ENCODE results near the gene TUBD1.
"Not testable (repeated sequence)": the region's sequence is repeated elsewhere in the genome, so short reads cannot be mapped to it uniquely, and the experiment has no call there.

TUBD1 gene

DNA sequence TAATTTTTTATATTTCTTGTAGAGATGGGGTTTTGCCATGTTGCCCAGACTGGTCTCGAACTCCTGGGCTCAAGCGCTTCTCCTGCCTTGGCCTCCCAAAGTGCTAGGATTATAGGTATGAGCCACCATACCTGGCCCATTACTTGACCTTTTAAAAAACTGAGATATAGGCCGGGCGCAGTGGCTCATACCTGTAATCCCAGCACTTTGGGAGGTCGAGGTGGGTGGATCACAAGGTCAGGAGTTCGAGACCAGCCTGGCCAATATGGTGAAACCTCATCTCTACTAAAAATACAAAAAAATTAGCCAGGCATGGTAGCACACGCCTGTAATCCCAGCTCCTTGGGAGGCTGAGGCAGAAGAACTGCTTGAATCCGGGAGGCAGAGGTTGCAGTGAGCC is 19.3 kb downstream of the TUBD1 start:
- not testable (repeated sequence) for DNase-seq (ENCODE audit: low spot score)

DNA sequence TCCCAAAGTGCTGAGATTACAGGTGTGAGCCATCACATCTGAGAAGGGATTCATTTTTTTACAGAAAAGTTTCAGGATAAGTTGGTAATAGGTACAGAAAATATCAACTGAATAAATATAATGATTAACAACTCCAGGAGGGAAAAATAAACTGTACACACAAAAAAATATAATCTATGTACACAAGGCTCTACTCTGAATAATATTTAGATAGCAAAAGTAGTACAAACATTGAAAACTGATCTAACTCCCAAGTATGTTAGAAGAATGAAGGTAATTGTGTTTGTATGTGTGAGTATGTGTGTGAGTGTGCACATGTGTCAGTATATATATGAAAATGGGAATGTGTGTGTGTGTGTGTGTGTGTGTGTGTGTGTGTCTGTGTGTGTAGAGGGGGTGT is 20.4 kb downstream of the TUBD1 start:
- DNase-seq (ENCODE audit: low spot score) = no peak

DNA sequence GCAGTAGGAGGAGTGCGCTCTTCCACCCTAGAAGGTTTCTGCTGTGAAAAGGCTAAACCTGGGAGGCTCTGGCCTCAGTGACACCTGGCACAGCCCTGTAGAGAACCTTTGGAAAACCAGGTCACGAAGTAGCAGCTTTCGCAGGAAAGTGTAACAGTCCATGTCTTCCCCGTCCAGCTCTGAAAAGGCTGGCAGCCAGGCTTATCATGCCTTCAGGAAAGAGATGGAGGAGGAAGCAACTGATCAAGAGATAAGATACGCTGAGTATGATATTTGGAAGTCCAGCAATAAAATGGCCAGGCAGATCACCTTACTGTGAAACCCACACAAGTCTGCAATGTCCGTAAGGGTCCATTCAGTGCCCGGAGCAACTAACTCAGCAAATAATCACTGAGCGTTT is 22.3 kb downstream of the TUBD1 start:
- no peak for DNase-seq (ENCODE audit: low spot score)

DNA sequence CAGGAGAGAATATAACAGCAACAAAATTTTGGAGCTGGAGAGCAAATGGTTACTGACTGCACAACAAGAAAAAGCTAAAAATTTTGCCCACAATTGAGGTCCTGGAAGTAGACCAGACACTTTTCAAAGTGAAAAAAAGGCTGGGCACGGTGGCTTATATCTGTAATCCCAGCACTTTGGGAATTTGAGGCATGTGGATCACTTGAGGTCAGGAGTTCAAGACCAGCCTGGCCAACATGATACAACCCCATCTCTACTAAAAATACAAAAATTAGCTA is 22.9 kb downstream of the TUBD1 start:
- no peak for DNase-seq (ENCODE audit: low spot score)

DNA sequence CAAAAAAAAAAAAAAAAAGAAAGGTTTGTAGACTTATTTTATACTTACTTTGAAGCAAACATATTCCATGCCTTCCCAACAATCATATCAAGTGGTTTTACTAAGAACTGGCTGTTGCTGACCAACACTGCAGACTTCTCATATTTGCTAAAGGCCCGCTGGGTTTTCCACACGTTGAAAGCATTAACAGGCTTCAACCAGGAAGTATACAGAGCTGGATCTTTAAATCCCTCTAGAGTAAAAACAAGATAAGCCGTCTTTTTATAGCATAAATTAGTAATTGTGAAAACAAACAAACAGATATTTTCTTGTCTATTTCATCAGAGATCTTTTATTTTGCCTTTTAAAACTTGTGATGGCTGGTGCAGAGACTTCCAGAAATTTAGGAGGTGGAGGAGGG is 29.1 kb downstream of the TUBD1 start:
- DNase-seq (ENCODE audit: low spot score) = no peak

DNA sequence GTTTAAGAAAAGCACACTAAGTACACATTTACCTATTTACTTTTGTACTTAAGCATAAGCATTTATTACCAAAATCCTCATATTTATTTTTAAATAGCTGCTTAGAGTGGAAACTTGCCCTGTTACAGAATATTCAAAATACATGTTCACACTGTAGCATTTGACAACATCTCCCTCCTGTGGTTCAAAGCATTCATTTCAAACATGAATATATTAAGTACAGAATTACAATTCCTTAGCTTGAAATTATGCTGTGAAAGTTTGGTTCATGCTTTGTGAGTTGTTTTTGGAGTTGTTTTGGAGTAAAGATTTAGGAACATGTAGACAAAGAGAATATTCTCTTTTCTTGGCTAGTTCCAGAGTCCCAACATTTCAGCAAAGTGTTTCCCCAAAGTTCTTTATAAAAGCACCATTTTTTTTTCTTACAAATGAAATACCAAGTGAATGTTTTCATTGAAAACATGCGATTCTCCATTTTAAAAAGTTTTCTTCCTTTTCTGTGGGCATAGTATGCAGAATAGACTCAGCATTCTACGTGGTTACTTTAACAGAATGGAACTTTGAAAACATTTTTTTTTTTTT is 33.2 kb downstream of the TUBD1 start:
- peak; percentile 22 for DNase-seq (ENCODE audit: low spot score)

DNA sequence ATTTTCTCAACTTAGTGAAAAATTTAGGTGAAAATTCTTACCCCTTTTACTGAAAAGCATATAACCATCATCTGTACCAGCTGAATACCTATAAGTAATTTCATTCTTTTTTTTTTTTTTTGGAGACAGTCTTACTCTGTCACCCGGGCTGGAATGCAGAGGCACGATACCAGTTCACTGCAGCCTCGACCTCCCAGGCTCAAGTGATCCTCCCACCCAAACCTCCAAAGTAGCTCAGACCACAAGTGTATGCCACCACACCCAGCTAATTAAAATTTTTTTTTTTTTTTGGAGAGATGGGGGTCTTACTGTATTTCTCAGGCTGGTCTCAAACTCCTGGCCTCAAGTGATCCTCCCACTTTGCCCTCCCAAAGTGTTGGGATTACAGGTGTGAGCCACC is 33.8 kb downstream of the TUBD1 start:
- no peak for DNase-seq (ENCODE audit: low spot score)

DNA sequence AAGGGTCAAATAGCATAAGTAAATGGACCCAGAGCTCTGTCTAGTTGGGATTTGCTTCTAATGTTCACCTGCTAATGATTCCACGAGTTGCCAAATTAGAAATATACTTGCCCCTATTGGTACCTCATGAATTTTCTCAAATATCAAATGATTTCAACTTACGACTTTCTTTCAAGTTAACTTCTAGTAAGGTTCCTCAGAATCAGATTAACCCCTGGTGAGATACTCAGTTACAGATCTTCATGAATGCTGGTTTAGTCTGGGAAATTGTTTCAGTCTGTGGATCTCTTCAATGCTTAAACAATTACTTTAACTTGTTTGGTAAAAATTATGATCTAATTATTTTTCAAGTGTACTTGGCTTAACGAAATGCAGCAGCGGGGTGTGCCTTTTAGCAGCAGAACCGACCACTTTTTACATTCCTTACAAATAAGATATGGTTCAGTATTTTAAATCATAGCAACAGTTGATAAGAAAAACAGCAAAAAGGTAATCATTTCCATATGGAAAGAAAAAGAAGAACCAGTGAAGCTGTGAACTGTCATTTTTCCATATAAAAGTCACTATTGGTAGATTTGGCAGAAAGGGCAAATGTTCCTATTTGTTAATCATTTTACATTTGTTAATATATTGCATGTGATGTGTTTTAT is 34.5 kb downstream of the TUBD1 start:
- DNase-seq (ENCODE audit: low spot score) = no peak

DNA sequence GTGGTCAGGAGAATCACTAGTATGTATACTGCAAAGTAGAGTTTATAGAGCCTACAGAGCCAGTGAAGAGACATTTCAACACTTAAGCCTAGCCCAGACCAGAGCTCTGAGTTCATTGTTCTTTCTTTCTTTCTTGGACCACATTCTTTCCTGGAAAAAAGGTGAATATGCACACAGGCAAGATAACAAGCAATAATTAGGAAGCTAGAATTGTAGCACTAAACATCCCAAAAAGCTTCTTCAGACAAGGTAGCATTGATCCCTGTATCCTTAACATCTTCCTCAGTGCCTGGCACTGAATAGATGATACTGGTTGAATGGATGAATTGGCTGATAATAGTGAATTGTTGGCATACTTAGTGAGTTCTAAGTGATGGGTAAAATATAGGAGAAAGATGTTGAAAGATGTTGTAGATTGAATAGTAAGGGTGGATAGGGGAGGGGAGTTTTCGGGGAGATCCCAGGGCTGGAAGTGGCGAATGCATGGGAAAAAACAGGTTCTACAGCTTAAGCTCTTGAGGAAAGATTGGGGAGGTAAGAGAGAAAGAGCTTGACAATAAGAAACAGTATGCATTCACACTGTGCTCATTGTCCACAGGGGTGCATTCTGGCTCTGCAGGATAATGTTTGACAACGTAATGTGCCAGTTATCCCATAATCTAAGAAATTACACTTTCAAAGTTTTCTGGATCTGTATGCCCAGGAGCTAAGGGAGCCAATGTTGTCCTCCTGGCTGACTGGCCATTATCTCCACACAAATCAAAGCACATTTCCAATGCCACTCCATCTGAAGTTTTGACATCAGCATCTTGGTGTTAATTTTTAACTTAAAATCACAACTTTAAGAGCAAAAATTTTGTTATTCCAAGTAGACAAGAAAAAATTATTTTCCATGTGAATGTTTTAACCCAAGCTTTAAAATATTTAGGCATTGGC is 35.6 kb downstream of the TUBD1 start:
- no peak for DNase-seq (ENCODE audit: low spot score)

DNA sequence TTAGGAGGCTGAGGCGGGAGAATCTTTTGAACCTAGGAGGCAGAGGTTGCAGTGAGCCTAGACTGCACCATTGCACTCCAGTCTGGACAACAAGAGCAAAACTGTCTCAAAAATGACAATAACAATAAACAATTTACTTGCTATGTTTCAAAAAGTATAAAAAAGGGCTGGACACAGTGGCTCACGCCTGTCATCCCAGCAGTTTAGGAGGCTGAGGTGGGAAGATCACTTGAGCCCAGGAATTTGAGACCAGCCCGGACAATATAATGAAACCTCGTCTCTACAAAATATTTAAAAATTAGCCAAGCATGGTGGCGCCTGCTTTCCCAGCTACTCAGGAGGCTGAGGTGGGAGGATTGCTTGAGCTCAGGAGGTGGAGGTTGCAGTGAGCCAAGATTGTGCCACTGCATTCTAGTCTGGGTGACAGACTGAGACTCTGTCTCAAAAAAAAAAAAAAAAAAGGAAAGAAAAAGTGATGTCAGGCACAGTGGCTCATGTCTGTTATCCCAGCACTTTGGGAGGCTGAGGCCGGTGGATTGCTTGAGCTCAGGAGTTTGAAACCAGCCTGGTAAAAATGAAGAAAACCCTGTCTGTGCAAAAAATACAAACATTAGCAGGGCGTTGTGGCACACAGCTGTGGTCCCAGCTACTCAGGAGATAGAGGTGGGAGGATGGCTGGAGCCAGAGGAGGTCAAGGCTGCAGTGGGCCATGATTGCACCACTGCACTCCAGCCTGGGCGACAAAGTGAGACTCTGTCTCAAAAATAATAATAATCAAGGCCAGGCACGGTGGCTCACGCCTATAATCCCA is 38.6 kb downstream of the TUBD1 start:
- not testable (repeated sequence) for DNase-seq (ENCODE audit: low spot score)

DNA sequence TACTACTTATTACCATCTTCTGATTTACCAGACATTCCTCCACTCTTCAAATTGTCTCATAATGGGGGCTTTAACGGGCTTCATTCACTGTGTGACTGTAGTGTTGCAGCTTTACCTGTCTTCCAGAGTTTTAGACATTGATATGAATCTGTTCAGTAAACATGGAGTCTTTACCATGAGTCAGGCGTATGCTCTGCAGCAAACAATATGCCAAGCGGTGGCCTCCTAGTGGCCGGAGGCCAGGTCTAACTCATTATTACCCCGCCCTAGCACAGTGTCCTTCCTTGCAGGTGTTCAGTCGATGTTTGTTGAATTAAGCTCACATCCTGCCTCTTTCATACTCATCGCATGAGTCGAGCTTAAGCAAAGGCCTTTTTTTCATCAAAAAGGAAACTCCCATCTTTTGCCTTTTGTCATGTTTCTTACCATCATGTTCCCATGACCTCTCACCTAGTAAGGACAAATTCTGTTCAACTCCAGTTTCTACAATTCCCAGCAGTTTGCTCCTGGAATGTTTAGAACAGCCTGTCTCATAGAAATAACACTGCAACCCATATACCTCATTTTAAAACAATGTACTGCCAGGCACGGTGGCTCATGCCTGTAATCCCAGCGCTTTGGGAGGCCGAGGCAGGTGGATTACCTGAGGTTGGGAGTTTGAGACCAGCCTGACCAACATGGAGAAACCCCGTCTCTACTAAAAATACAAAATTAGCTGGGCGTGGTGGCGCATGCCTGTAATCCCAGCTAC is 39.4 kb downstream of the TUBD1 start:
- peak; percentile 31 for DNase-seq (ENCODE audit: low spot score)

DNA sequence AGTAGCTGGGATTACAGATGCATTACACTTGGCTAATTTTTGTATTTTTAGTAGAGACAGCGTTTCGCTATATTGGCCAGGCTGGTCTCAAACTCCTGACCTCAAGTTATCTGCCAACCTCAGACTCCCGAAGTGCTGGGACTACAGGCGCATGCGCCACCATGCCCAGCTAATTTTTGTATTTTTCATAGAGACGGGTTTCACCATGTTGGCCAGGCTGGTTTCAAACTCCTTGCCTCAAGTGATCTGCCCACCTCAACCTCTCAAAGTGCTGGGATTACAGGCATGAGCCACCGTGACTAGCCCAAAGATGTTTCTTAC is 39.9 kb downstream of the TUBD1 start:
- not testable (repeated sequence) for DNase-seq (ENCODE audit: low spot score)

DNA sequence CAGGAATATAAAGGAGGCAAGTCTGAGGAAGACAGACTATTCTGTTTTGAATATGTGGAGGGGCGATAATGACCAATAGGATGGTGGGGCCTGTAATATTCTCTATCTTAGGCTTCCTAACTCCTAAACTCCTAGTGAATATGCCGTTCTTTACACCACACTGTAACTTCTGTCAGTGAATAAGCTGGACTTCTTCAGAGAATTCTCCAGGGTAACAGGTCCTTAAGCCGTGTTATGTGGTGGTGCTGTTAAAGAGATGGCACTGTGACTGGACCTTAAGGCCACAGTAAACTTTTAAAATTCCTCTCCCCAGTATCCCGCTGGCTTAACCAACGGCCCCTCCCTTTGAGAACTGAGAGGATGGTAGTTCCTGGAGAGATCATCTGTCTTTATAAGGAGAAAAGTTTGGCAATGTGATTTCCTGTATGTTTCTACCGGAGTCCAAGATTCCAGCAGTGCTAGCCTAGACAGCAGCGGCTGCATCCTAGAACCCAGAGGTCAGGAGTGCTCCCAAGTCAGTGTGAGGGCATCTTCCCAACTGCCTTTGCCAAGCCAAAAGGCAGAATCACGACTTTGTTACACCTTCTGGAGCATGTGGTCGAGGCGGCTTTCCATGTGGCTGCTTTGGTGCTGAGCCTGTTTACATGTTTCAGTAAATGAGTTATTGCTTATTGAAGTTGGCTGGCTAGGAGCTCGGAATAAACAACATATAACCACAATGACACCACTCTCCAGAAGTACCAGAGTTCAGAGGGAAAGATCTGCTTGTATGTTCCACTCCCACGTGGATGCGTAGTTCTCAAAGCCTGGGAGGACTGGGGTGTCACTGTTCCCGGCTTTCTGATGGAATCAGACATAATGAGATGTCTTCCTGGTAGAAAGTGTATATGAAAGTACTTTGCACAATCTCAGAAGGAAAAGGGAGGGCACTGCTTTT is 41.0 kb downstream of the TUBD1 start:
- DNase-seq (ENCODE audit: low spot score) = peak; percentile 60

DNA sequence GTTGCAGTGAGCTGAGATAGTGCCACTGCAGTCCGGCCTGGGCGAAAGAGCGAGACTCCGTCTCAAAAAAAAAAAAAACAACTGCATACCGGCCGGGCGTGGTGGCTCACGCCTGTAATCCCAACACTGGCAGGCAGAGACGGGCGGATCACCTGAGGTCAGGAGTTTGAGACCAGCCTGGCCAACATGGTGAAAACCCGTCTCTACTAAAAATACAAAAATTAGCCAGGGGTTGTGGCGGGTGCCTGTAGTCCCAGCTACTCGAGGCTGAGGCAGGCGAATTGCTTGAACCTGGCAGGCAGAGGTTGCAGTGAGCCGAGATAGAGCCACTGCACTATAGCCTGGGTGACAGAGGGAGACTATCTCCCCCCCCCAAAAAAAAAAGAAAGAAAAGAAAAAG is 42.4 kb downstream of the TUBD1 start:
- not testable (repeated sequence) for DNase-seq (ENCODE audit: low spot score)

DNA sequence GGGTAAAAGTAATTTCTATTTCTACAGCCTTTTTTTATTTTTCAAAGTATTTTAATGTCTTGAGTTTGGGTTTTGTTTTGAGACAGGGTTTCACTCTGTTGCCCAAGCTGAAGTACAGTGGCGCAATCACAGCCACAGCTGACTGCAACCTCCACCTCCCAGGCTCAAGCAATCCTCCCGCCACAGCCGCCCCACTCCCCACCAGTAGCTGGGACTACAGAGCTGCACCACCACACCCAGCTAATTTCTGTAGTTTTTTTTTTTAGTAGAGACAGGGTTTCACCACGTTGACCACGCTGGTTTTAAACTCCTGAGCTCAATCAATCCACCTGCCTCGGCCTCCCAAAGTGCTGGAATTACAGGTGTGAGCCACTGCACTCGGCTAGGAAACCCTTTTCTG is 44.0 kb downstream of the TUBD1 start:
- no peak for DNase-seq (ENCODE audit: low spot score)

DNA sequence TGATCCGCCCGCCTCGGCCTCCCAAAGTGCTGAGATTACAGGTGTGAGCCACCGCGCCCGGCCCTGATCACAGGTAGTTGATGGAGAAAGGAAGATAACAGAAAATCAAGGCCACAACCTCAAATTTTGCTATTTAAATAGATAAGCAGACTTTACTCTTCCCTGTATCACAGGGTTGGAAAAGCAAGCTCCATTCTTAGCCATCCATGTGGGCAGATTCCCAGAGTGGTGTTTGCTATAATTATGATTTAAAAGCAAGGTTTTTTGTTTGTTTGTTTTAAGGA is 44.4 kb downstream of the TUBD1 start:
- no peak for DNase-seq (ENCODE audit: low spot score)

DNA sequence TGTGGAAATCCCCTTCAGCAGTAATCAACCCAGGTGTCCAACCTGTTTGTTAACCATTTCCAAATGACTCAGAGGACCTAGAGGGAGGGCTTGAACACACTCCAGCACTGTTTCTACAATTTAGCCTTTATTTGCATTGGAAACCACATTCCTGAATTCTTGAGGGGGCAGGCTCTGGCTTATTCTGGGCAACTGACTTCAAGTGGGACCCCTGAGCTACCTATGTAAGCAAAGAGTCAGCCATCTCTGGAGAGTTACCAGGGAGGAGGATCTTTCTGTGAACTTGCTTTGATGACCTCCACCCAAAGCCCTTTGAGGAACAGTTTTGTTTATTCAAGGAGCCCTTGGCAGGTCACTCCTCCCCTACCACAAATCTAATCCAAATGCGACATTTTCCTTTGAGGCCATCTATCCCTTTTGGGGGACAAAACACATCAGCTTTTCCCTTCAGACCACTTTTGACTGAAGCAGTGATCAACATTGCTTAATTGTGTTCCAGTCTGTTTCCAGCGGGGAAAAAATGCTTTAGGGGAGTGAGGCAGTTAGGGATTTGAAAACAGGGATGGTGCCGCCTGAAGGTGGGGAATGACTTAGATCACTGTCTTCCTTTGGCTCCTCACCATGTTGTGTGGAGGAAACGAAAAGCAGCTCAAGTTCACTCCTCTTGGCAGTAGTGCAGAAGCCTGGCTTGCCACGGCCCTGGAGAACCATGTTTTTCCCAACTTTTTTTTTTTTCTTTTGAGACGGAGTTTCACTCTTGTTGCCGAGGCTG is 46.2 kb downstream of the TUBD1 start:
- peak; percentile 55 for DNase-seq (ENCODE audit: low spot score)

DNA sequence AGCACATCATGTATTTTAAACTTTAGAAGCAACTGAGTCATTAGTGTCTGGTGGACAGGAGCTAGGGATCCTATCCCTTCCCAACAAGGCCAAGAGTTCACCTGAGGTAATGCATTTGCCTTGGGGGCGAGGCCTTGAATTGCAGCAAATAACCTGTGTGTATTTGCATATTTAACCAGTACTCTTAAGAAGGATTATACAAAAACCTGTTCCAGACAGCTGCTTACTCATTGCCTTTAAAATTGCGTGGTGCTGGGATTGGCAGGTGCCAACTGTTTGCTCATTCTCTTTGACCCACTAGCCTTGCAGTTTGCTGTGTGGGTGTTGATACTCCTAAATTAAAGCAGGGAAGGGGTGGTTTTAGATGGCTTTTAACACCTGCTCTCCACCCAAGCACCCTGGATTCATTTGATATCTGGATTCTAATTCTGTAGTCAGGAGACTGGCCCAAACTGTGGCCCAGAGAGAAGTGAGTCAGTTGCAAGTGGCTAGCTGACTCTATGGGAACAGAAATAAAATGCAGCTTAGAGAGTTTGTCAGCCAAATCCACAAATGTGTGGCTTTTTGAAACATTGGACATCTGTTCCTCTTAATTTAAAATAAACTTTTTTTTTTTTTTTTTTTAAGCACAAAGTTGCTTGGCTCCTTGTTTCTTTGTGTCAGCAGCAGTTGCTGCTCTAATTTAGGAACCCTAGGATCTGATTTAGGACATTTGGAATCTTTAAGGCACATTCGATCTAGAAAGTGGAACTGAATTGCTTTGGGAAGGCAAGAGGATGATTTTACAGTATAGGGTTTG is 46.9 kb downstream of the TUBD1 start:
- DNase-seq (ENCODE audit: low spot score) = peak; percentile 34

DNA sequence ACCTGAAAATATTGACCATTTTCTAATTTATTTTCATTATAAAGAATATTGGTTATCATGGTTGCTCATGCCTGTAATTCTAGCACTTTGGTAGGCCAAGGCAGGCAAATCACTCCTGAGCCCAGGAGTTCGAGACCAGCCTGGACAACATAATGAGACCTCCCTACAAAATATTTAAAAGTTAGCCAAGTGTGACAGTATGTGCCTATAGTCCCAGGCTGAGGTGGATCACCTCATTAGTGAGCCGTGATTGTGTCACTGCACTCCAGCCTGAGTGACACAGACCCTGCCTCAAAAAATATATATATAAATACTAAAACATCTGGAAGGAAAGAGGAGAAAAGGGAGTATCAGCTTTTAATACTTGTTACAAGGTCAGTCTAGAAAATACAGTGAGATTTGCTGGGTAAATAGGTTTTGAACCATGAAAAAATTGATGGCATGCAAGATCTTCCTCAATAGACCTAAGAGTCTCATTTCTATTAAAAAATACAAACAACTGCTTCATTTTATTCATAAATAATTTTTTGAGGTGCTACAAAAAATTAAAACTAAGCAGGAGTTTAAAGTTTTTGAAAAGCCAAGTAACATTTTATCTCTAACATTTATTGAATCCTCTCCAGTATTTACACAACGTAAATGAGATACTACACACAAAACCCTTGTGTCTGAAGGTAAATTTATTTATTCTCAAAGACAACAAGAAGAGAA is 47.7 kb downstream of the TUBD1 start:
- no peak for DNase-seq (ENCODE audit: low spot score)

All from AG20443 (cell line).